ENCODE measurements around the gene CRTC1. TPM values are rescaled to one million over a fixed set of nuclear protein-coding genes. Genes with fewer than 3 reads are reported as not detected.
A peak's percentile ranks its signal among the peaks of the same experiment; 100 is the strongest.

CRTC1 gene
- total and polyA plus RNA-seq, 2 of the 13 experiments (the other 11 are each of a cell fraction or from before 2014, with no cell fraction given): 2.0 to 2.7 TPM

DNA sequence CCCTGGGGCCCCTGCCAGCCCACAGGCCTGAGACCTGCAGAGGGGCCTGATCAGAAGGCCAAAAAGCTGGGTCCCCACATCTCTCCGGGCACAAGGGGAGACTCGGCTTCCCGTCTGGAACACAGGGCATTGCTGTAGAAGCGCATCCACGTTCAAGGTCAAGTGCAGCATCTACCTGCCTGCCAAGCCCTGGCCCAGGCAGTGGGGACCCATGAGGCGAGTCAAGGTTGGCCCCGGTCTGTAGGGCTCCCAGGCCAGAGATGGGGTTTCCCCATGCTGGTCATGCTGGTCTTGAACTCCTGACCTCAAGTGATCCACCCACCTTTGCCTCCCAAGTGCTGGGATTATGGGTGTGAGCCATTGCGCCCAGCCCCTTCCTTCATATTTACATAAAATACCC is 121.2 kb downstream of the CRTC1 start (continued):
- TF ChIP-seq, protein P1, sequence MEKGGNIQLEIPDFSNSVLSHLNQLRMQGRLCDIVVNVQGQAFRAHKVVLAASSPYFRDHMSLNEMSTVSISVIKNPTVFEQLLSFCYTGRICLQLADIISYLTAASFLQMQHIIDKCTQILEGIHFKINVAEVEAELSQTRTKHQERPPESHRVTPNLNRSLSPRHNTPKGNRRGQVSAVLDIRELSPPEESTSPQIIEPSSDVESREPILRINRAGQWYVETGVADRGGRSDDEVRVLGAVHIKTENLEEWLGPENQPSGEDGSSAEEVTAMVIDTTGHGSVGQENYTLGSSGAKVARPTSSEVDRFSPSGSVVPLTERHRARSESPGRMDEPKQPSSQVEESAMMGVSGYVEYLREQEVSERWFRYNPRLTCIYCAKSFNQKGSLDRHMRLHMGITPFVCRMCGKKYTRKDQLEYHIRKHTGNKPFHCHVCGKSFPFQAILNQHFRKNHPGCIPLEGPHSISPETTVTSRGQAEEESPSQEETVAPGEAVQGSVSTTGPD (CRISPR knock-in tag; IDR thresholded peaks at IDR 0.05): no peak
- TF ChIP-seq ZBTB7B (CRISPR knock-in tag; IDR thresholded peaks at IDR 0.05) (no peak), PCBP1 (IDR thresholded peaks at IDR 0.05; ENCODE audit: borderline replicate concordance, low read depth, low read length) (0 out of 2 replicates have a peak, but pooled peaks have one; percentile 4), MXD1 (CRISPR knock-in tag; IDR thresholded peaks at IDR 0.05) (no peak), SKI (IDR thresholded peaks at IDR 0.05; ENCODE audit: partially characterized antibody) (peak; percentile 73), FOXM1 (CRISPR knock-in tag; IDR thresholded peaks at IDR 0.05) (no peak), MTERF4 (CRISPR knock-in tag; IDR thresholded peaks at IDR 0.05) (peak; percentile 72; the same call in 1 of the 2 replicates), PITX1 (CRISPR knock-in tag; IDR thresholded peaks at IDR 0.05) (no peak)
- TF ChIP-seq, protein P2, sequence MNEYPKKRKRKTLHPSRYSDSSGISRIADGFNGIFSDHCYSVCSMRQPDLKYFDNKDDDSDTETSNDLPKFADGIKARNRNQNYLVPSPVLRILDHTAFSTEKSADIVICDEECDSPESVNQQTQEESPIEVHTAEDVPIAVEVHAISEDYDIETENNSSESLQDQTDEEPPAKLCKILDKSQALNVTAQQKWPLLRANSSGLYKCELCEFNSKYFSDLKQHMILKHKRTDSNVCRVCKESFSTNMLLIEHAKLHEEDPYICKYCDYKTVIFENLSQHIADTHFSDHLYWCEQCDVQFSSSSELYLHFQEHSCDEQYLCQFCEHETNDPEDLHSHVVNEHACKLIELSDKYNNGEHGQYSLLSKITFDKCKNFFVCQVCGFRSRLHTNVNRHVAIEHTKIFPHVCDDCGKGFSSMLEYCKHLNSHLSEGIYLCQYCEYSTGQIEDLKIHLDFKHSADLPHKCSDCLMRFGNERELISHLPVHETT (CRISPR knock-in tag; conservative IDR thresholded peaks at IDR 0.05): no peak

Measured in HepG2 (cell line).